ENCODE results near the gene CPNE2. TPM values are rescaled to one million over a fixed set of nuclear protein-coding genes. Genes with fewer than 3 reads are reported as not detected.
"Not testable (repeated sequence)": the region's sequence is repeated elsewhere in the genome, so short reads cannot be mapped to it uniquely, and the experiment has no call there.

Gene CPNE2
- polyA plus RNA-seq, 1 donor (not counting 4 experiments of a cell fraction or from before 2014, with no cell fraction given): 26.5 TPM

DNA sequence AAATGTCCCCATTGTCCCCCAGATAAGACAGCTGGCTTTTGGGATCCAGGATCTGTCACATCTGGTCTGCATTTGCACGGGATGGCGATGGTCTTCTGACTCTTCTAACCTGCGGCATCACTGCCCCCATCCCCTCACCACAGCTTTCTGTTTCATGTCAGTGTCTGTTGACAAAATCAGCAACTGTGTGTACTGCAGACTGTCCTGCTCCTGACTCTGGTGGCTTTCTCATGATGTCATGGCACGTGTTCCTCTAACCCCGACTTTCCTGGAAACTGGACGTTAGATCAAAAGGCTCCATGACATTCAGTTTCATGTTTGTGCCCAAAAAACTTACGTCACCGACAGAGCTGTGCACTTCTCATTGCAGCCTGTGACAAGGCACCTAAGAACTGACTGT, 30.1 kb upstream of the CPNE2 start:
- H3K9me1 ChIP-seq (ENCODE audit: control insufficient read depth, extremely low read depth, insufficient read depth, low read length): peaks cover 2% of the 10 kb centered on the region

DNA sequence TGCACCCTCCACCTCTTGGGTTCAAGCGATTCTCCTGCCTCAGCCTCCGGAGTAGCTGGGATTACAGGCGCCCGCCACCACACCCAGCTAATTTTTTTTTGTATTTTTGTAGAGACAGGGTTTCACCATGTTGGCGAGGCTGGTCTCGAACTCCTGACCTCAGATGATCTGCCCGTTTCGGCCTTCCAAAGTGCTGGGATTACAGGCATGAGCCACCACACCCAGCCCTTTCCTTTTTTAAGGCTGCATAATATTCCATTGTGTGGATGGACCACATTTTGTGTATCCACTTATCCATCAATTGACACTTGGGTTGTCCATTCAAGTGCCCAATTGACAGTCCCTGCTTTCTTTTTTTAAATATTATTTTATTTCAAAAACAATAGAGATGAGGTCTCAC, 29.2 kb upstream of the CPNE2 start:
- H3K9me3 ChIP-seq (ENCODE audit: control insufficient read depth, low read depth, low read length); H3K9me1 ChIP-seq (ENCODE audit: control insufficient read depth, extremely low read depth, insufficient read depth, low read length); H3K9ac ChIP-seq (ENCODE audit: control insufficient read depth, extremely low read depth, insufficient read depth, low read length); dilution Hi-C loops (cut with MboI; ENCODE audit: extremely low pct_ligation_motif_present, low sequenced_read_pairs); DNase-seq (ENCODE audit: low read depth, low spot score); H3K4me2 ChIP-seq (ENCODE audit: control insufficient read depth, extremely low read depth, insufficient read depth, low read depth, low read length); H2AFZ ChIP-seq (ENCODE audit: control insufficient read depth, low read length); H4K20me1 ChIP-seq (ENCODE audit: control insufficient read depth, extremely low read depth, insufficient read depth, low read length); H3K27me3 ChIP-seq (ENCODE audit: control insufficient read depth, extremely low read depth, insufficient read depth, low read length); H3K36me3 ChIP-seq (ENCODE audit: control insufficient read depth in 2 of 2, extremely low read depth in 1 of 2, insufficient read depth in 2 of 2, low read length in 2 of 2); FAIRE-seq; H3K79me2 ChIP-seq (ENCODE audit: control insufficient read depth, insufficient read depth, low read length); H3K27ac ChIP-seq (ENCODE audit: control insufficient read depth, insufficient read depth, low read length); H3K4me3 ChIP-seq (ENCODE audit: control insufficient read depth in 2 of 3, extremely low read depth in 1 of 3, insufficient read depth in 2 of 3, low read depth in 1 of 3, low read length in 3 of 3): not testable (repeated sequence)
- H3K4me1 ChIP-seq (ENCODE audit: control insufficient read depth, extremely low read depth, insufficient read depth, low read length): peaks cover 13% of the 10 kb centered on the region

More for the DNA sequence above, 30.1 kb upstream of the CPNE2 start:
- dilution Hi-C loops (cut with MboI; ENCODE audit: extremely low pct_ligation_motif_present, low sequenced_read_pairs): no loop called here
- Histone ChIP-seq H3K9ac (ENCODE audit: control insufficient read depth, extremely low read depth, insufficient read depth, low read length) (no peak overlapping the region), H3K79me2 (ENCODE audit: control insufficient read depth, insufficient read depth, low read length) (no peaks in the 10 kb centered on the region), H3K9me3 (ENCODE audit: control insufficient read depth, low read depth, low read length) (no peaks in the 10 kb centered on the region), H4K20me1 (ENCODE audit: control insufficient read depth, extremely low read depth, insufficient read depth, low read length) (no peaks in the 10 kb centered on the region), H3K4me1 (ENCODE audit: control insufficient read depth, extremely low read depth, insufficient read depth, low read length) (peaks cover 13% of the 10 kb centered on the region), H3K4me3 (ENCODE audit: control insufficient read depth in 2 of 3, extremely low read depth in 1 of 3, insufficient read depth in 2 of 3, low read depth in 1 of 3, low read length in 3 of 3) (no peak overlapping the region), H2AFZ (ENCODE audit: control insufficient read depth, low read length) (no peak overlapping the region), H3K36me3 (ENCODE audit: control insufficient read depth in 2 of 2, extremely low read depth in 1 of 2, insufficient read depth in 2 of 2, low read length in 2 of 2) (no peaks in the 10 kb centered on the region), H3K27ac (ENCODE audit: control insufficient read depth, insufficient read depth, low read length) (no peak overlapping the region), H3K4me2 (ENCODE audit: control insufficient read depth, extremely low read depth, insufficient read depth, low read depth, low read length) (no peak overlapping the region), H3K27me3 (ENCODE audit: control insufficient read depth, extremely low read depth, insufficient read depth, low read length) (peaks cover under 1% of the 10 kb centered on the region)
- DNase-seq (ENCODE audit: low read depth, low spot score) (no peak), FAIRE-seq (no peak)
- no peak for TF ChIP-seq EZH2 (IDR thresholded peaks at IDR 0.05; ENCODE audit: low read length)
- TF ChIP-seq, protein P1, sequence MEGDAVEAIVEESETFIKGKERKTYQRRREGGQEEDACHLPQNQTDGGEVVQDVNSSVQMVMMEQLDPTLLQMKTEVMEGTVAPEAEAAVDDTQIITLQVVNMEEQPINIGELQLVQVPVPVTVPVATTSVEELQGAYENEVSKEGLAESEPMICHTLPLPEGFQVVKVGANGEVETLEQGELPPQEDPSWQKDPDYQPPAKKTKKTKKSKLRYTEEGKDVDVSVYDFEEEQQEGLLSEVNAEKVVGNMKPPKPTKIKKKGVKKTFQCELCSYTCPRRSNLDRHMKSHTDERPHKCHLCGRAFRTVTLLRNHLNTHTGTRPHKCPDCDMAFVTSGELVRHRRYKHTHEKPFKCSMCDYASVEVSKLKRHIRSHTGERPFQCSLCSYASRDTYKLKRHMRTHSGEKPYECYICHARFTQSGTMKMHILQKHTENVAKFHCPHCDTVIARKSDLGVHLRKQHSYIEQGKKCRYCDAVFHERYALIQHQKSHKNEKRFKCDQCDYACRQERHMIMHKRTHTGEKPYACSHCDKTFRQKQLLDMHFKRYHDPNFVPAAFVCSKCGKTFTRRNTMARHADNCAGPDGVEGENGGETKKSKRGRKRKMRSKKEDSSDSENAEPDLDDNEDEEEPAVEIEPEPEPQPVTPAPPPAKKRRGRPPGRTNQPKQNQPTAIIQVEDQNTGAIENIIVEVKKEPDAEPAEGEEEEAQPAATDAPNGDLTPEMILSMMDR (optimal IDR thresholded peaks at IDR 0.05 in 1 of 3, IDR thresholded peaks at IDR 0.05 in 1 of 3, conservative IDR thresholded peaks at IDR 0.05 in 1 of 3; ENCODE audit: extremely low read depth in 1 of 3, insufficient read depth in 2 of 3, low read length in 3 of 3): no peak

DNA sequence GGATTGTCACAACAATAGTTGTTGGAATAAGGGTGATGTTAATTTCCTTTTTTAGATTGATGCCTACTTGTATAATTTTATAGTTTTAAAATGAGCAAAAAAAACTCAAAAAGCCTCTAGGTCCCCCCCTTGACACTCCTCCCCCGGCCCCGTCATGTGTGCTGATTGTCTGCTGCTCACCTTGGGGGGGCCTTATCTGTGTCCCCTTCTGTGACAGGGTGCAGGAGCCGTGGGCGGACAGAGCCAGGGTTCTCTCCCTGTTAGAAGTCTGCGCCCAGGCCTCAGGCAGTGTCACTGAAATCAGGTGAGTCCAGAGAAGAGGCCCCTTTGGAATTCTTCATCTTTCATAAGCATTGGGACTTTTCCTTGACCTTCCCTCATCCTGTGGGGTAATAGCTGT, 27.4 kb upstream of the CPNE2 start:
- Histone ChIP-seq H3K27me3 (ENCODE audit: control insufficient read depth, extremely low read depth, insufficient read depth, low read length) (peaks cover 8% of the 10 kb centered on the region), H3K79me2 (ENCODE audit: control insufficient read depth, insufficient read depth, low read length) (no peaks in the 10 kb centered on the region), H3K4me1 (ENCODE audit: control insufficient read depth, extremely low read depth, insufficient read depth, low read length) (peaks cover 21% of the 10 kb centered on the region), H3K9me3 (ENCODE audit: control insufficient read depth, low read depth, low read length) (no peaks in the 10 kb centered on the region), H3K4me2 (ENCODE audit: control insufficient read depth, extremely low read depth, insufficient read depth, low read depth, low read length) (no peak overlapping the region), H2AFZ (ENCODE audit: control insufficient read depth, low read length) (no peak overlapping the region), H3K27ac (ENCODE audit: control insufficient read depth, insufficient read depth, low read length) (no peak overlapping the region), H3K36me3 (ENCODE audit: control insufficient read depth in 2 of 2, extremely low read depth in 1 of 2, insufficient read depth in 2 of 2, low read length in 2 of 2) (no peaks in the 10 kb centered on the region), H4K20me1 (ENCODE audit: control insufficient read depth, extremely low read depth, insufficient read depth, low read length) (no peaks in the 10 kb centered on the region), H3K9me1 (ENCODE audit: control insufficient read depth, extremely low read depth, insufficient read depth, low read length) (peaks cover 2% of the 10 kb centered on the region), H3K4me3 (ENCODE audit: control insufficient read depth in 2 of 3, extremely low read depth in 1 of 3, insufficient read depth in 2 of 3, low read depth in 1 of 3, low read length in 3 of 3) (no peak overlapping the region), H3K9ac (ENCODE audit: control insufficient read depth, extremely low read depth, insufficient read depth, low read length) (no peak overlapping the region)
- DNase-seq (ENCODE audit: low read depth, low spot score) (no peak), FAIRE-seq (no peak)
- dilution Hi-C loops (cut with MboI; ENCODE audit: extremely low pct_ligation_motif_present, low sequenced_read_pairs): no loop called here
- TF ChIP-seq, protein P1 (optimal IDR thresholded peaks at IDR 0.05 in 1 of 3, IDR thresholded peaks at IDR 0.05 in 1 of 3, conservative IDR thresholded peaks at IDR 0.05 in 1 of 3; ENCODE audit: extremely low read depth in 1 of 3, insufficient read depth in 2 of 3, low read length in 3 of 3): no peak
- TF ChIP-seq EZH2 (IDR thresholded peaks at IDR 0.05; ENCODE audit: low read length): no peak

Measured in keratinocyte (primary cell).